ENCODE results near the gene SYNRG.
"Not testable (repeated sequence)": the region's sequence is repeated elsewhere in the genome, so short reads cannot be mapped to it uniquely, and the experiment has no call there.

Gene SYNRG, protein sequence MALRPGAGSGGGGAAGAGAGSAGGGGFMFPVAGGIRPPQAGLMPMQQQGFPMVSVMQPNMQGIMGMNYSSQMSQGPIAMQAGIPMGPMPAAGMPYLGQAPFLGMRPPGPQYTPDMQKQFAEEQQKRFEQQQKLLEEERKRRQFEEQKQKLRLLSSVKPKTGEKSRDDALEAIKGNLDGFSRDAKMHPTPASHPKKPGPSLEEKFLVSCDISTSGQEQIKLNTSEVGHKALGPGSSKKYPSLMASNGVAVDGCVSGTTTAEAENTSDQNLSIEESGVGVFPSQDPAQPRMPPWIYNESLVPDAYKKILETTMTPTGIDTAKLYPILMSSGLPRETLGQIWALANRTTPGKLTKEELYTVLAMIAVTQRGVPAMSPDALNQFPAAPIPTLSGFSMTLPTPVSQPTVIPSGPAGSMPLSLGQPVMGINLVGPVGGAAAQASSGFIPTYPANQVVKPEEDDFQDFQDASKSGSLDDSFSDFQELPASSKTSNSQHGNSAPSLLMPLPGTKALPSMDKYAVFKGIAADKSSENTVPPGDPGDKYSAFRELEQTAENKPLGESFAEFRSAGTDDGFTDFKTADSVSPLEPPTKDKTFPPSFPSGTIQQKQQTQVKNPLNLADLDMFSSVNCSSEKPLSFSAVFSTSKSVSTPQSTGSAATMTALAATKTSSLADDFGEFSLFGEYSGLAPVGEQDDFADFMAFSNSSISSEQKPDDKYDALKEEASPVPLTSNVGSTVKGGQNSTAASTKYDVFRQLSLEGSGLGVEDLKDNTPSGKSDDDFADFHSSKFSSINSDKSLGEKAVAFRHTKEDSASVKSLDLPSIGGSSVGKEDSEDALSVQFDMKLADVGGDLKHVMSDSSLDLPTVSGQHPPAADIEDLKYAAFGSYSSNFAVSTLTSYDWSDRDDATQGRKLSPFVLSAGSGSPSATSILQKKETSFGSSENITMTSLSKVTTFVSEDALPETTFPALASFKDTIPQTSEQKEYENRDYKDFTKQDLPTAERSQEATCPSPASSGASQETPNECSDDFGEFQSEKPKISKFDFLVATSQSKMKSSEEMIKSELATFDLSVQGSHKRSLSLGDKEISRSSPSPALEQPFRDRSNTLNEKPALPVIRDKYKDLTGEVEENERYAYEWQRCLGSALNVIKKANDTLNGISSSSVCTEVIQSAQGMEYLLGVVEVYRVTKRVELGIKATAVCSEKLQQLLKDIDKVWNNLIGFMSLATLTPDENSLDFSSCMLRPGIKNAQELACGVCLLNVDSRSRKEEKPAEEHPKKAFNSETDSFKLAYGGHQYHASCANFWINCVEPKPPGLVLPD (N-terminal part only)

DNA sequence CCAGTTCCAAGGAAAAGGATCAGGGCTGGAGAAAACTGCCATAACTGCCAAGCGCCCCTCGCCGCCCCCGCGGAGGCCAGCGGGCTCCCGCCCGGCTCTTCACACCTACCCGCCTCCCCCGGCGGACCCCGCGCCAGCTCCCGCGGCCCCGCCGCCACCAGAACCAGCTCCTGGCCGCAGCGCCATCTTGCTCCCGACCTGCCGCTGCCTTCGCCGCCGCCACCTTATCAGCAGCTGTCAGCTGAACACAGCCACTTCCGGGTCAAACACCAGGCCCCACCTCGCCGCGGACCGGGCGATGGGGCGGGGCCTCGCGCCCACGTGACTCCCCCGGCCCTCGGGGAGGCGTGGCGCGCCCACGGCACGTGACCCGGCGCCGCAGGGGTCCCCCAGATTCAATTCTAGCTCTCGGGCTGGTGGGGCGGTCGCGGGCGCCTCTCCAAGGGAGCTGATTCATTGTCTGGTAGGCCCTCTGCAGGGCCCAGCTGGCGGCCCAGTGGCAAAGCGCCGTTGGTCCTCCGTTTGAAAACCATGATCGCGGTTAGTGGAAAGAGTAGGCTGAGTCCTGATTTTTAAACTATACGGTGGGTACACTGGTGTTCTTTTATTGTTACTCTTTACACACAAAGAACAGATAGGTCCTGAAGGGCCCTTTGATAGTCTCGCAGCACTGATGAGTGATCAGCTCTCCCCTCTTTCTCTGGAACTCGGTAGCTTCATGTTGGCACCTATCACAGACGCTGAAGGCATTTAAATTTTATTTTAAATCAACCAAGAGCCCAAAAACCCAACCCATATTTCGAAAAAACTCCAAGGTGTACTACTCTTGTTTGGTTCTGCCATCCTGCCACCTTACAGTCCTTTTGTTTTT, at the start of gene SYNRG:
TSS of gene SYNRG (minus strand) at position 249 of the 871 bp plus-strand sequence. CDS start at position 186, 63 bp downstream.
- H3K27me3 Mint-ChIP-seq: no peaks in the 10 kb centered on the region
- peak within 1 kb of the TSS; percentile 89 for H3K27ac Mint-ChIP-seq
- DNase-seq (ENCODE audit: low spot score in 2 of 2) (peak; percentile 94 to 96), ATAC-seq (ENCODE audit: low read depth) (peak; percentile 89)
- H3K36me3 Mint-ChIP-seq: peaks cover 9% of the 10 kb centered on the region
- H3K4me3 Mint-ChIP-seq: peak within 1 kb of the TSS; percentile 97
- no peaks in the 10 kb centered on the region for H3K9me3 Mint-ChIP-seq
- peaks cover 16% of the 10 kb centered on the region for H3K4me1 Mint-ChIP-seq

DNA sequence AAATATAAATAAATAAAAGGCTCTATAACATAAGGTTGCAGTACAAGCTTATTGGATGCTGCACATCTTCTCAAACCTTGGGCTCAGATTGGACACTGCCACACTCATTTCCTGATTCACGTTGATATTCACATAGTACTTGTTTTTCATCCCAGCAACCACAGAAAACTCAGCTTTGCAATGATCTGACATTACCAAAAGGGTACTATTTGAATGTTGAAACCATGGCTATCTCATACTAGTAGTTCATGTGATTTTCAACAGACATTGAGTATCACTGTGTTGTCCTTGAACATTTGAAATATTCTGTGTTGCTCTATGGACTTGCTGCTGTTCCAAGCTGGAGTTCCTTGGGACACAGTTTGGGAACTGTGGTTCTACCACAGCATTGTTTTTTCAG, 48.0 kb upstream of the SYNRG start:
- Mint-ChIP-seq H3K27ac (no peak overlapping the region), H3K4me1 (no peaks in the 10 kb centered on the region), H3K27me3 (peaks cover 4% of the 10 kb centered on the region), H3K36me3 (no peaks in the 10 kb centered on the region), H3K9me3 (no peaks in the 10 kb centered on the region), H3K4me3 (no peak overlapping the region)
- no peak for DNase-seq (ENCODE audit: low spot score in 2 of 2)
- ATAC-seq (ENCODE audit: low read depth): no peak

DNA sequence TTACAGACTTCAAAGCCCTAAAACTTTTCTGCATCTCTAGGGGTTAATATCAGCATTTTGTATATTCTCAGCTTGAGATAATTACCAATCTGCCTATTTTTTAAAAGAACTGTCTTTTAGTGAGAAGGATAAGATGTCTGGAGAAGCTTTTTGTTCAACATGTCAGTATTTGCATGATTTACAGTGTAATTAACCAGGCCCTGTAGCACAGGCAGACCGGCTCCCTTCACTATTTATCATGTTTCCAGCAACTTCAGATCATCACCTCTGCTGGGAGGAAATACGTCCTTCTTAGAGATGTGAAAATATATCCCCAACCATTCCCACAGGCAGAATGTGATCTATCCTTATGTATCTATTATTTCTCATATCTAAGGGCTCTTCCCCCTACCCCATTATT, 42.6 kb upstream of the SYNRG start:
- Mint-ChIP-seq H3K27ac (no peak overlapping the region), H3K36me3 (no peaks in the 10 kb centered on the region), H3K4me3 (no peak overlapping the region), H3K27me3 (peaks cover 13% of the 10 kb centered on the region), H3K9me3 (no peaks in the 10 kb centered on the region), H3K4me1 (no peaks in the 10 kb centered on the region)
- DNase-seq (ENCODE audit: low spot score in 2 of 2) (no peak), ATAC-seq (ENCODE audit: low read depth) (no peak)

DNA sequence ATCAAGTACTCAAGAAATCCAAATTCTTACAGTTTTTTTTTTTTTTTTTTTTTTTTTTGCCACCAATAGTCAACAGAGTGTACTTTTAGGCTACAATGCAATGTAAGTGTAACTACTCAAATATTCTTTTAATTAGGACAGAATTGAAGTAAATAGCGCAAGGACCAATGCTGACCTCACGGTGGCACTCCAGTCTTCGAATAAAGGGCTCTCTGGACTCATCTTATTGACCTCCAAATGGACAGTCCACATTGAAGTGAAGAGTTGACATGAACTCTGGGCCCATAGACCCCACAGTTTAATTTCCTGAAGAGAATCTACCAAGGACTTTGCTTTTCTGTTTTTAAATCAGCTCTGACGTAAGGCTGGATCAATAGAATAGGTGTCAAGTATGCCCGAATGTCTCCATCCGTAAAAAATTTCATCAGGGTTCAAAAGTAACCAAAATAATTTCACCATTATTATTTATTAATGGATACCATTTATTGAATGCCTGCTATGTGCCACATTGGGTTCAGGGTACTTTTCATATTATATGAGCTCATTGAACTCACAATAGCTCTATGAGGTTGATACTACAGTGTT, 41.3 kb upstream of the SYNRG start:
- Mint-ChIP-seq H3K27me3 (peaks cover 19% of the 10 kb centered on the region), H3K27ac (no peak overlapping the region), H3K9me3 (no peaks in the 10 kb centered on the region), H3K4me3 (no peak overlapping the region), H3K36me3 (no peaks in the 10 kb centered on the region), H3K4me1 (no peaks in the 10 kb centered on the region)
- ATAC-seq (ENCODE audit: low read depth): no peak
- no peak for DNase-seq (ENCODE audit: low spot score in 2 of 2)

DNA sequence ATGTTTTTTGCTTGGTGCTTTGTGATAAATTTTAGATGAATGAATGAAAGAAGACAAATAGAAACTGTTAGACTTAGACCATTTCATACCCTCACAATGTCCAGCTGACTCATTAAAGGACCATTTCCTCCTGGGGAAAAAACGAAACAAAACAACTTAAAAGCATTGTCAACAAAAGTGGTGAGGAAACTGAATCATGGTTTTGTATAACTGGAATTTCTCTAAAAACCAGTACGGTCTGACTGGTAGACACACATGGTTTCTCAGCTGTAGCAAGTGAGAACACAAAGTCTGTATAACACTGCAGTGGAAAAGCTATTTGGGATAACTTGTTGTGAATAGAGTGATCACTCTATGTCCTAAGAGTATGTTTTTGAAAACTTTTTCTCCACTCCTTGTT, 39.3 kb upstream of the SYNRG start:
- no peak for DNase-seq (ENCODE audit: low spot score in 2 of 2)

DNA sequence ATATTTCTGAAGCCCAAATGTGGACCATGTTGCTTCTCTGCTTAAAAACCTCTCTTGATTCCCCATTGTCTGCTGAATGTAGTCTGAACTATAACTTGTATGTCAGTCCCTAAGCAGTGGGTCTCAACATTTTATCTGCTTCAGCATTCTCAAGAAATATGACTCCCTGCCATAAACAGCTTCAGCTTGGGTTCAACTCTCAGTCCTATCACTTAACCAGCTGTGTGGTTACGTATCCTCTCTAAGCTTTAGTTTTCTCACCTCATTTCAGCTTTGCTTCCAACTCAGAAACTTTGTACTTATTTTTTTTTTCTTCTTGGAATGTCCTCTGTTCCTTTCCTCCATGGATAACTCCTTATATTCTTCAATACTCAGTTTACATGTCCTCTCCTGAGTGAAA, 38.6 kb upstream of the SYNRG start:
- Mint-ChIP-seq H3K4me1 (peaks cover 7% of the 10 kb centered on the region), H3K27ac (no peak overlapping the region), H3K4me3 (no peak overlapping the region), H3K36me3 (no peaks in the 10 kb centered on the region), H3K9me3 (no peaks in the 10 kb centered on the region), H3K27me3 (peaks cover 26% of the 10 kb centered on the region)
- DNase-seq (ENCODE audit: low spot score in 2 of 2) (no peak), ATAC-seq (ENCODE audit: low read depth) (no peak)

More for the DNA sequence above, 39.3 kb upstream of the SYNRG start:
- Mint-ChIP-seq H3K4me1 (peaks cover 2% of the 10 kb centered on the region), H3K36me3 (no peaks in the 10 kb centered on the region), H3K27me3 (peaks cover 26% of the 10 kb centered on the region), H3K4me3 (no peak overlapping the region), H3K27ac (no peak overlapping the region), H3K9me3 (no peaks in the 10 kb centered on the region)
- no peak for ATAC-seq (ENCODE audit: low read depth)

DNA sequence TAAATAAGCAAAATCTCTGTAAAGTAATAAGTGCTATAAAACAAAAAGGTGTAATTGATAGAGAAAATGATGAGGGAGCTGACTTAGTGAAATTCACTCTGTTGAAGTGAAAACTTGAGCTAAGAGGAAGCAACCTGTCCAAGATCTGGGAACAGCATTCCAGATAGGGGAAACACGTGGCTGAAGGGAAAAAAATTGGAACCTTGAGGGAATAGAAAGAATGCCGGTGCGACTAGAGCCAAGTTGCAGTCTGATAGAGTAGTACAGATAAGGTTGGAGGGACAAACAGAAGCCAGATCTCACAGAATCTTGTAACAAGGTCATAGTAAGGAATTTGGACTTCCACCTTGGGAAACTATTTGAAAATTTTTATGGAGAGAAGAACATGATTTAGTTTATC, 34.7 kb upstream of the SYNRG start:
- Mint-ChIP-seq H3K9me3 (no peaks in the 10 kb centered on the region), H3K36me3 (peaks cover 15% of the 10 kb centered on the region), H3K27me3 (peaks cover 18% of the 10 kb centered on the region), H3K4me3 (peak overlapping the region; percentile 94), H3K4me1 (peaks cover 23% of the 10 kb centered on the region), H3K27ac (peak overlapping the region; percentile 91)
- no peak for DNase-seq (ENCODE audit: low spot score in 2 of 2)
- ATAC-seq (ENCODE audit: low read depth): no peak

DNA sequence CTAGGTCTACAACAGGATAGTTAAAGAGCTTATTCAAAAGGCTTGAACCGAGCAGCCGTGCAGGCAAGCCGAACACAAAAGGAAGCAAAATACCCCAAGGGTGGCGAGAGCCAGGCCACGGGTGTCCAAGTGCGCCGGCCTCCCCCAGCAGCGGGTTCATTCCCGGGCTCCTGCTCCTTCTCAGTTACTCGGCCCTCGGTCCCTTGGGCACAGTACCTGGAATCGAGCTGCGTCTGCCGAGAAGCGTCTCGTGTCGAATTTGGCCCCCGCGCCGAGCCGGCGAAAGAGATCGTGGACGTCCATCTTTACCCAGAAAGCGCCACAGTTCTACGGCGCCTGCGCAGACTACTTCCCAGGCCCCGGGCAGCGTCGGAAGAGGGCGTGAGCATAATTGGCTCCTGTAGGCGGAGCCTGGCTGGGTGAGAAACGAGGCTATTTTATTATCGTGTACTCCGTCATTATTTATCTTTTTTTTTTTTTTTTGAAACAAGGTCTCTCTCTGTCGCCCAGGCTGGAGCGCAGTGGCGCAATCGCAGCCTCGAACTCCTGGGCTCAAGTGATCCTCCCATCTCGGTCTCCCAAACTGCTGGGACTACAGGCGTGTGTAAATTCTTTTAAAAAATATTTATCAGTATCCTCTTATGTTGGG, 34.0 kb upstream of the SYNRG start, which contains the start of gene DDX52:
TSS of gene DDX52 (minus strand) at position 329 of the 649 bp plus-strand sequence. CDS start at position 303, 26 bp downstream.
- H3K27ac Mint-ChIP-seq: peak within 1 kb of the TSS; percentile 91
- DNase-seq (ENCODE audit: low spot score in 2 of 2): peak; percentile 79 to 80
- H3K9me3 Mint-ChIP-seq: no peaks in the 10 kb centered on the region
- peaks cover 17% of the 10 kb centered on the region for H3K27me3 Mint-ChIP-seq
- ATAC-seq (ENCODE audit: low read depth): peak; percentile 98
- peaks cover 16% of the 10 kb centered on the region for H3K36me3 Mint-ChIP-seq
- peaks cover 23% of the 10 kb centered on the region for H3K4me1 Mint-ChIP-seq
- H3K4me3 Mint-ChIP-seq: peak within 1 kb of the TSS; percentile 94

DNA sequence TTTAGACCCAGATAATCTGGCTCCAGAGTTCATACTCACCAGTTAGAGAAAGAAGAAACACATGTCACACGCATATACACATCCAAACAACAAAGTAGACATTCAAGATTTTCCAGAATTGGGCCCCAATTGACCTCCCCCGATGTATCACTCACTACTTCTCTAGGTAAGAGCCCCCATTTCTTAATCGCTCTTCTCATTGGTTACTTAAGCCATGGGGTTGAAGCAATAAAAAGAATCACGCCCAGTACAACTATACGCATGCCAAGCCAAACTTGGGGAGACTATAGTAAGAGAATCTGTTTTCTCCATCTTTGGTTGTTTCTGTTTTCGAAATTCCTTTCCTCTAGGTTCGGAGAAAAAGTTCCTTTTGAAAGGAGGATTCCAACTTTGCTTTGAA, 33.5 kb upstream of the SYNRG start:
- Mint-ChIP-seq H3K4me1 (peaks cover 23% of the 10 kb centered on the region), H3K27me3 (peaks cover 14% of the 10 kb centered on the region), H3K36me3 (peaks cover 21% of the 10 kb centered on the region), H3K27ac (peak overlapping the region; percentile 91), H3K4me3 (peak overlapping the region; percentile 94), H3K9me3 (no peaks in the 10 kb centered on the region)
- DNase-seq (ENCODE audit: low spot score in 2 of 2): no peak
- no peak for ATAC-seq (ENCODE audit: low read depth)

DNA sequence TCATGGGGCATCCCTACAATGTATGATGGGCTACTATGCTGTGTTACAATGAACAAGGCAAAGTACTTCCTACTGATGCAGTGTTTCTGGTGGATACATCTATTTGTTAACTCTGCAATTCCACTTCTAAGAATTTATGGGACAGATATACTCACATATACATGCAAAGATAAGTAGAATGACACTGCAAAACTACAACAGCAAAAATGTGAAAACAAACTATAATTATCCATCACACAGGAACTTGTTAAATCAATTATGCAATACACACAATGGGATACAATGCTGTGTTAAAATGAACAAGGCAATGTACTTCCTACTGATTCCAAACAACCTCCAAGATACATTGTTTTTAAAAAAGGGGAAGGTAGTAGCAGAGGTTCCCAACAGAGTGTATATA, 30.8 kb upstream of the SYNRG start:
- Mint-ChIP-seq H3K36me3 (peaks cover 32% of the 10 kb centered on the region), H3K27ac (no peak overlapping the region), H3K4me1 (peaks cover 23% of the 10 kb centered on the region), H3K4me3 (no peak overlapping the region), H3K27me3 (peaks cover 7% of the 10 kb centered on the region), H3K9me3 (no peaks in the 10 kb centered on the region)
- ATAC-seq (ENCODE audit: low read depth): no peak
- no peak for DNase-seq (ENCODE audit: low spot score in 2 of 2)

DNA sequence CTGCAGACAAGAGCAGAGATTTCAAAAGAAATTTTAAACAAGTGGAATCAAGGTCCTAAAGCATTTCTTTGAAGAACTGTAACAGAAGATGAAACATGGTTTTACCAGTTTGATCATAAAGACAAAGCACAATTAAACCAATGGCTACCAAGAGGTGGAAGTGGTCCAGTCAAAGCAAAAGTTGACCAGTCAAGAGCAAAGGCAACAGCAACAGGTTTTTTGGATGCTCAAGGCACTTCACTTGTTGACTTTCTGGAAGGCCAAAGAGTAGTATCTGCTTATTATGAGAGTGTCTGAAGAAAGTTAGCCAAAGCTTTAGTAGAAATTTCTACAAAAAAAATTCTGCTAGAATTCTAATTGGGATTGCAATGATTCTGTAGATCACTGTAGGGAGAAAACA, 28.7 kb upstream of the SYNRG start:
- Mint-ChIP-seq H3K27ac (no peak overlapping the region), H3K4me3 (no peak overlapping the region), H3K4me1 (peaks cover 16% of the 10 kb centered on the region), H3K9me3 (no peaks in the 10 kb centered on the region), H3K27me3 (no peaks in the 10 kb centered on the region), H3K36me3 (peaks cover 34% of the 10 kb centered on the region)
- ATAC-seq (ENCODE audit: low read depth) (no peak), DNase-seq (ENCODE audit: low spot score in 2 of 2) (no peak)

DNA sequence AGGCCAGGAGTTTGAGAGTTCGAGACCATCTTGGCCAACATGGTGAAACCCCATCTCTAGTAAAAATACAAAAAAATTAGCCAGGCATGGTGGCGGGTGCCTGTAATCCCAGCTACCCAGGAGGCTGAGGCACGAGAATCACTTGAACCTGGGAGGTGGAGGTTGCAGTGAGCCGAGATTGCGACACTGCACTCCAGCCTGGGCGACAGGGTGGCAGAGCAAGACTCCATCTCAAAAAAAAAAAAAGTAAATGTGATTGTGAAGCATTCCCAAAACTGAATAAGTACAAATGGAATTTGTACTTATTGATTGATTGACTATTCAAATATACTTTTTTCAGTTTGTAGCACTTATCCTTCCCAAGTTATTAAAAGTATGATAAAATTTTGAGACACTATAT, 7.2 kb upstream of the SYNRG start:
- H3K4me1 Mint-ChIP-seq; H3K9me3 Mint-ChIP-seq; H3K27ac Mint-ChIP-seq; H3K27me3 Mint-ChIP-seq; H3K4me3 Mint-ChIP-seq; DNase-seq (ENCODE audit: low spot score in 2 of 2); ATAC-seq (ENCODE audit: low read depth): not testable (repeated sequence)
- peaks cover 12% of the 10 kb centered on the region for H3K36me3 Mint-ChIP-seq
